ENCODE data around the gene IFNLR1. TPM values are rescaled to one million over a fixed set of nuclear protein-coding genes. Genes with fewer than 3 reads are reported as not detected.
A peak's percentile ranks its signal among the peaks of the same experiment; 100 is the strongest.

IFNLR1 gene
- polyA plus RNA-seq, 1 donor (not counting 4 experiments of a cell fraction or from before 2014, with no cell fraction given) = 3.4 TPM

- Histone ChIP-seq H3K9ac (ENCODE audit: control insufficient read depth, extremely low read depth, insufficient read depth, low read length) (peak overlapping the region; percentile 87), H3K27me3 (ENCODE audit: control insufficient read depth, extremely low read depth, insufficient read depth, low read length) (no peaks in the 10 kb centered on the region), H3K27ac (ENCODE audit: control insufficient read depth, insufficient read depth, low read length) (peak overlapping the region; percentile 88), H3K4me1 (ENCODE audit: control insufficient read depth, extremely low read depth, insufficient read depth, low read length) (peaks cover 21% of the 10 kb centered on the region), H3K9me1 (ENCODE audit: control insufficient read depth, extremely low read depth, insufficient read depth, low read length) (no peaks in the 10 kb centered on the region), H3K79me2 (ENCODE audit: control insufficient read depth, insufficient read depth, low read length) (no peaks in the 10 kb centered on the region), H3K36me3 (ENCODE audit: control insufficient read depth in 2 of 2, extremely low read depth in 1 of 2, insufficient read depth in 2 of 2, low read length in 2 of 2) (no peaks in the 10 kb centered on the region), H3K4me2 (ENCODE audit: control insufficient read depth, extremely low read depth, insufficient read depth, low read depth, low read length) (peak overlapping the region; percentile 88), H4K20me1 (ENCODE audit: control insufficient read depth, extremely low read depth, insufficient read depth, low read length) (no peaks in the 10 kb centered on the region), H2AFZ (ENCODE audit: control insufficient read depth, low read length) (peak overlapping the region; percentile 85), H3K9me3 (ENCODE audit: control insufficient read depth, low read depth, low read length) (no peaks in the 10 kb centered on the region), H3K4me3 (ENCODE audit: control insufficient read depth in 2 of 3, extremely low read depth in 1 of 3, insufficient read depth in 2 of 3, low read depth in 1 of 3, low read length in 3 of 3) (peak overlapping the region; percentile 32 to 72 (median 34))
- no peak for TF ChIP-seq EZH2 (IDR thresholded peaks at IDR 0.05; ENCODE audit: low read length)
- peak; percentile 70 to 93 (median 91) for TF ChIP-seq CTCF (optimal IDR thresholded peaks at IDR 0.05 in 1 of 3, IDR thresholded peaks at IDR 0.05 in 1 of 3, conservative IDR thresholded peaks at IDR 0.05 in 1 of 3; ENCODE audit: extremely low read depth in 1 of 3, insufficient read depth in 2 of 3, low read length in 3 of 3)
- DNase-seq (ENCODE audit: low read depth, low spot score) = peak; percentile 70
- dilution Hi-C loops (cut with MboI; ENCODE audit: extremely low pct_ligation_motif_present, low sequenced_read_pairs) = no loop called here
- no peak for FAIRE-seq
Observed at GRCh38 chr1:24150234-24151174, 36.6 kb downstream of the IFNLR1 start.

GRCh38 chr1:24149866-24150233 is 37.2 kb downstream of the IFNLR1 start:
- no peaks in the 10 kb centered on the region for H3K79me2 ChIP-seq (ENCODE audit: control insufficient read depth, insufficient read depth, low read length)
- H3K27me3 ChIP-seq (ENCODE audit: control insufficient read depth, extremely low read depth, insufficient read depth, low read length) = no peaks in the 10 kb centered on the region
- peak overlapping the region; percentile 85 for H2AFZ ChIP-seq (ENCODE audit: control insufficient read depth, low read length)
- FAIRE-seq (peak; percentile 94), DNase-seq (ENCODE audit: low read depth, low spot score) (peak; percentile 78)
- H3K9me3 ChIP-seq (ENCODE audit: control insufficient read depth, low read depth, low read length) = no peaks in the 10 kb centered on the region
- H3K27ac ChIP-seq (ENCODE audit: control insufficient read depth, insufficient read depth, low read length) = peak overlapping the region; percentile 88
- no peaks in the 10 kb centered on the region for H4K20me1 ChIP-seq (ENCODE audit: control insufficient read depth, extremely low read depth, insufficient read depth, low read length)
- H3K9ac ChIP-seq (ENCODE audit: control insufficient read depth, extremely low read depth, insufficient read depth, low read length) = peak overlapping the region; percentile 87
- H3K36me3 ChIP-seq (ENCODE audit: control insufficient read depth in 2 of 2, extremely low read depth in 1 of 2, insufficient read depth in 2 of 2, low read length in 2 of 2) = no peaks in the 10 kb centered on the region
- peak overlapping the region; percentile 88 for H3K4me2 ChIP-seq (ENCODE audit: control insufficient read depth, extremely low read depth, insufficient read depth, low read depth, low read length)
- no peaks in the 10 kb centered on the region for H3K9me1 ChIP-seq (ENCODE audit: control insufficient read depth, extremely low read depth, insufficient read depth, low read length)
- dilution Hi-C loops (cut with MboI; ENCODE audit: extremely low pct_ligation_motif_present, low sequenced_read_pairs) = no loop called here
- H3K4me3 ChIP-seq (ENCODE audit: control insufficient read depth in 2 of 3, extremely low read depth in 1 of 3, insufficient read depth in 2 of 3, low read depth in 1 of 3, low read length in 3 of 3) = peak overlapping the region; percentile 32 to 72 (median 34)
- peaks cover 18% of the 10 kb centered on the region for H3K4me1 ChIP-seq (ENCODE audit: control insufficient read depth, extremely low read depth, insufficient read depth, low read length)
- no peak for TF ChIP-seq EZH2 (IDR thresholded peaks at IDR 0.05; ENCODE audit: low read length)
- no peak for TF ChIP-seq CTCF (optimal IDR thresholded peaks at IDR 0.05 in 1 of 3, IDR thresholded peaks at IDR 0.05 in 1 of 3, conservative IDR thresholded peaks at IDR 0.05 in 1 of 3; ENCODE audit: extremely low read depth in 1 of 3, insufficient read depth in 2 of 3, low read length in 3 of 3)
